ENCODE data around the gene EPN2.
A peak's percentile ranks its signal among the peaks of the same experiment; 100 is the strongest.

Gene EPN2

GRCh38 chr17:19285213-19285900 lies 48.2 kb downstream of the EPN2 start:
- no peak for DNase-seq
- intact Hi-C loops (cut with DNase I), result no loop called here

- intact Hi-C loops (cut with DNase I), result no loop called here
- DNase-seq, result no peak
Measured at GRCh38 chr17:19286751-19287341, 49.7 kb downstream of the EPN2 start.

- DNase-seq, result no peak
- intact Hi-C loops (cut with DNase I), result no loop called here
Measured at GRCh38 chr17:19287651-19288050, 50.5 kb downstream of the EPN2 start.

- no peak for DNase-seq
- intact Hi-C loops (cut with DNase I), result no loop called here
Measured at GRCh38 chr17:19288453-19288852, 51.3 kb downstream of the EPN2 start.

GRCh38 chr17:19290066-19290705 lies 53.0 kb downstream of the EPN2 start:
- no peak for DNase-seq
- intact Hi-C loops (cut with DNase I), result no loop called here

- DNase-seq, result no peak
- intact Hi-C loops (cut with DNase I), result no loop called here
Measured at GRCh38 chr17:19291646-19292376, 54.6 kb downstream of the EPN2 start.

GRCh38 chr17:19292377-19292711 lies 55.2 kb downstream of the EPN2 start:
- intact Hi-C loops (cut with DNase I), result no loop called here
- DNase-seq, result no peak

GRCh38 chr17:19294443-19294842 lies 57.3 kb downstream of the EPN2 start:
- intact Hi-C loops (cut with DNase I), result no loop called here
- no peak for DNase-seq

- no peak for DNase-seq
- intact Hi-C loops (cut with DNase I), result no loop called here
Measured at GRCh38 chr17:19295473-19296135, 58.4 kb downstream of the EPN2 start.

GRCh38 chr17:19296786-19297778 lies 59.9 kb downstream of the EPN2 start:
- intact Hi-C loops (cut with DNase I), result no loop called here
- DNase-seq, result no peak

- DNase-seq, result no peak
- intact Hi-C loops (cut with DNase I), result no loop called here
Measured at GRCh38 chr17:19298569-19299213, 61.5 kb downstream of the EPN2 start.

GRCh38 chr17:19299214-19299747 lies 62.1 kb downstream of the EPN2 start:
- DNase-seq, result no peak
- intact Hi-C loops (cut with DNase I), result no loop called here

- intact Hi-C loops (cut with DNase I), result no loop called here
- no peak for DNase-seq
Measured at GRCh38 chr17:19299866-19300265, 62.7 kb downstream of the EPN2 start.

- DNase-seq, result peak in 1 of 42 donors; percentile 24
- intact Hi-C loops (cut with DNase I), result no loop called here
Measured at GRCh38 chr17:19301274-19301951, 64.2 kb downstream of the EPN2 start.

- no peak for DNase-seq
- intact Hi-C loops (cut with DNase I), result no loop called here
Measured at GRCh38 chr17:19301973-19302372, 64.8 kb downstream of the EPN2 start.

- no peak for DNase-seq
- intact Hi-C loops (cut with DNase I), result no loop called here
Measured at GRCh38 chr17:19302791-19303331, 65.7 kb downstream of the EPN2 start.

- intact Hi-C loops (cut with DNase I), result no loop called here
- DNase-seq, result peak in 1 of 42 donors; percentile 9
Measured at GRCh38 chr17:19303367-19303776, 66.2 kb downstream of the EPN2 start.
